ENCODE results near the gene C2CD5. TPM values are rescaled to one million over a fixed set of nuclear protein-coding genes. Genes with fewer than 3 reads are reported as not detected.

The C2CD5 gene
- total RNA-seq, 1 experiment from 2014 or later = 15.9 TPM

- POLR2A ChIA-PET = no interaction called here
- intact Hi-C loops (cut with micrococcal nuclease; ENCODE audit: unreplicated experiment) (no loop called here), in situ Hi-C loops (cut with HindIII; ENCODE audit: low pct_unique_long_range_greater_than_20kb, low sequenced_read_pairs) (no loop called here)
- H3K27ac ChIP-seq (ENCODE audit: low read length) = no peak overlapping the region
- H3K9me3 ChIP-seq (ENCODE audit: control insufficient read depth, insufficient read depth, low read depth, low read length) = no peaks in the 10 kb centered on the region
- CTCF ChIA-PET = interaction anchor here (0.6 kb wide), 1 partner anchor 16 kb away, joined by 4 read pairs; no protein-coding TSS in a partner anchor
- H3K27me3 ChIP-seq (ENCODE audit: control insufficient read depth, insufficient read depth, low read length) = no peaks in the 10 kb centered on the region
- no peak overlapping the region for H3K4me3 ChIP-seq (ENCODE audit: low read depth in 2 of 2, low read length in 2 of 2)
- DNase-seq (ENCODE audit: low read depth, low spot score) = no peak
- H3K36me3 ChIP-seq (ENCODE audit: control insufficient read depth, insufficient read depth, low read length) = no peaks in the 10 kb centered on the region
- BruUV-seq (replicated peaks) = no TSS peak
- TF ChIP-seq SIN3A (IDR thresholded peaks at IDR 0.05; ENCODE audit: borderline replicate concordance, insufficient read depth, low read depth, low read length) (no peak), POLR2AphosphoS5 (IDR thresholded peaks at IDR 0.05; ENCODE audit: low read depth, low read length) (no peak), TCF7L2 (IDR thresholded peaks at IDR 0.05; ENCODE audit: low read depth, low read length) (no peak)
- TF ChIP-seq, protein P1, sequence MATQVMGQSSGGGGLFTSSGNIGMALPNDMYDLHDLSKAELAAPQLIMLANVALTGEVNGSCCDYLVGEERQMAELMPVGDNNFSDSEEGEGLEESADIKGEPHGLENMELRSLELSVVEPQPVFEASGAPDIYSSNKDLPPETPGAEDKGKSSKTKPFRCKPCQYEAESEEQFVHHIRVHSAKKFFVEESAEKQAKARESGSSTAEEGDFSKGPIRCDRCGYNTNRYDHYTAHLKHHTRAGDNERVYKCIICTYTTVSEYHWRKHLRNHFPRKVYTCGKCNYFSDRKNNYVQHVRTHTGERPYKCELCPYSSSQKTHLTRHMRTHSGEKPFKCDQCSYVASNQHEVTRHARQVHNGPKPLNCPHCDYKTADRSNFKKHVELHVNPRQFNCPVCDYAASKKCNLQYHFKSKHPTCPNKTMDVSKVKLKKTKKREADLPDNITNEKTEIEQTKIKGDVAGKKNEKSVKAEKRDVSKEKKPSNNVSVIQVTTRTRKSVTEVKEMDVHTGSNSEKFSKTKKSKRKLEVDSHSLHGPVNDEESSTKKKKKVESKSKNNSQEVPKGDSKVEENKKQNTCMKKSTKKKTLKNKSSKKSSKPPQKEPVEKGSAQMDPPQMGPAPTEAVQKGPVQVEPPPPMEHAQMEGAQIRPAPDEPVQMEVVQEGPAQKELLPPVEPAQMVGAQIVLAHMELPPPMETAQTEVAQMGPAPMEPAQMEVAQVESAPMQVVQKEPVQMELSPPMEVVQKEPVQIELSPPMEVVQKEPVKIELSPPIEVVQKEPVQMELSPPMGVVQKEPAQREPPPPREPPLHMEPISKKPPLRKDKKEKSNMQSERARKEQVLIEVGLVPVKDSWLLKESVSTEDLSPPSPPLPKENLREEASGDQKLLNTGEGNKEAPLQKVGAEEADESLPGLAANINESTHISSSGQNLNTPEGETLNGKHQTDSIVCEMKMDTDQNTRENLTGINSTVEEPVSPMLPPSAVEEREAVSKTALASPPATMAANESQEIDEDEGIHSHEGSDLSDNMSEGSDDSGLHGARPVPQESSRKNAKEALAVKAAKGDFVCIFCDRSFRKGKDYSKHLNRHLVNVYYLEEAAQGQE (IDR thresholded peaks at IDR 0.05; ENCODE audit: insufficient read depth in 1 of 2, low read depth in 2 of 2, low read length in 1 of 2) = no peak
- TF ChIP-seq, protein P2, sequence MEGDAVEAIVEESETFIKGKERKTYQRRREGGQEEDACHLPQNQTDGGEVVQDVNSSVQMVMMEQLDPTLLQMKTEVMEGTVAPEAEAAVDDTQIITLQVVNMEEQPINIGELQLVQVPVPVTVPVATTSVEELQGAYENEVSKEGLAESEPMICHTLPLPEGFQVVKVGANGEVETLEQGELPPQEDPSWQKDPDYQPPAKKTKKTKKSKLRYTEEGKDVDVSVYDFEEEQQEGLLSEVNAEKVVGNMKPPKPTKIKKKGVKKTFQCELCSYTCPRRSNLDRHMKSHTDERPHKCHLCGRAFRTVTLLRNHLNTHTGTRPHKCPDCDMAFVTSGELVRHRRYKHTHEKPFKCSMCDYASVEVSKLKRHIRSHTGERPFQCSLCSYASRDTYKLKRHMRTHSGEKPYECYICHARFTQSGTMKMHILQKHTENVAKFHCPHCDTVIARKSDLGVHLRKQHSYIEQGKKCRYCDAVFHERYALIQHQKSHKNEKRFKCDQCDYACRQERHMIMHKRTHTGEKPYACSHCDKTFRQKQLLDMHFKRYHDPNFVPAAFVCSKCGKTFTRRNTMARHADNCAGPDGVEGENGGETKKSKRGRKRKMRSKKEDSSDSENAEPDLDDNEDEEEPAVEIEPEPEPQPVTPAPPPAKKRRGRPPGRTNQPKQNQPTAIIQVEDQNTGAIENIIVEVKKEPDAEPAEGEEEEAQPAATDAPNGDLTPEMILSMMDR (IDR thresholded peaks at IDR 0.05) = no peak
- ATAC-seq = no peak
- H3K4me1 ChIP-seq (ENCODE audit: control insufficient read depth, insufficient read depth, low read length) = no peaks in the 10 kb centered on the region
These were observed 85.9 kb downstream of the C2CD5 start for GRCh38 chr12:22458298-22458937.

GRCh38 chr12:22457085-22457484 lies 87.3 kb downstream of the C2CD5 start:
- intact Hi-C loops (cut with micrococcal nuclease; ENCODE audit: unreplicated experiment) (no loop called here), in situ Hi-C loops (cut with HindIII; ENCODE audit: low pct_unique_long_range_greater_than_20kb, low sequenced_read_pairs) (no loop called here)
- TF ChIP-seq POLR2AphosphoS5 (IDR thresholded peaks at IDR 0.05; ENCODE audit: low read depth, low read length) = no peak
- TF ChIP-seq, protein P2 (IDR thresholded peaks at IDR 0.05) = no peak
- TF ChIP-seq, protein P1 (IDR thresholded peaks at IDR 0.05; ENCODE audit: insufficient read depth in 1 of 2, low read depth in 2 of 2, low read length in 1 of 2) = no peak
- TF ChIP-seq TCF7L2 (IDR thresholded peaks at IDR 0.05; ENCODE audit: low read depth, low read length) = no peak
- no peak for TF ChIP-seq SIN3A (IDR thresholded peaks at IDR 0.05; ENCODE audit: borderline replicate concordance, insufficient read depth, low read depth, low read length)
- no TSS peak for BruUV-seq (replicated peaks)
- ATAC-seq (no peak), DNase-seq (ENCODE audit: low read depth, low spot score) (no peak)
- Histone ChIP-seq H3K4me3 (ENCODE audit: low read depth in 2 of 2, low read length in 2 of 2) (no peak overlapping the region), H3K4me1 (ENCODE audit: control insufficient read depth, insufficient read depth, low read length) (no peaks in the 10 kb centered on the region), H3K9me3 (ENCODE audit: control insufficient read depth, insufficient read depth, low read depth, low read length) (no peaks in the 10 kb centered on the region), H3K27ac (ENCODE audit: low read length) (no peak overlapping the region), H3K27me3 (ENCODE audit: control insufficient read depth, insufficient read depth, low read length) (no peaks in the 10 kb centered on the region), H3K36me3 (ENCODE audit: control insufficient read depth, insufficient read depth, low read length) (no peaks in the 10 kb centered on the region)
- POLR2A ChIA-PET = interaction anchor here (0.8 kb wide), 1 partner anchor 407 kb away, joined by 3 read pairs; no protein-coding TSS in a partner anchor
- CTCF ChIA-PET = no interaction called here
